Ishikawa (cell line): ENCODE measurements around the gene PTPN1.

ENCODE experiments used
- CEBPB ChIP-seq: IDR thresholded peaks from 2 replicates; pipeline ENCODE4 v1.6.1; 2012
- CREB1 ChIP-seq: IDR thresholded peaks from 2 replicates; pipeline ENCODE4 v1.6.1; 2012; ENCODE audit warnings: low read depth
- EGR1 ChIP-seq: IDR thresholded peaks from 2 replicates; pipeline ENCODE4 v1.6.1; 2012
- EP300 ChIP-seq: IDR thresholded peaks from 2 replicates; pipeline ENCODE4 v1.6.1; 2012; ENCODE audit warnings: borderline replicate concordance
- FOXM1 ChIP-seq: IDR thresholded peaks from 2 replicates; pipeline ENCODE4 v1.6.1; 2012; ENCODE audit warnings: low read depth, borderline replicate concordance
- MAX ChIP-seq: IDR thresholded peaks from 2 replicates; pipeline ENCODE4 v1.6.1; 2012
- NFIC ChIP-seq: IDR thresholded peaks from 2 replicates; pipeline ENCODE4 v1.6.1; 2012
- RAD21 ChIP-seq: IDR thresholded peaks from 2 replicates; pipeline ENCODE4 v1.6.1; 2012; ENCODE audit warnings: low read depth
- REST ChIP-seq: IDR thresholded peaks from 2 replicates; pipeline ENCODE4 v1.6.1; 2012; ENCODE audit warnings: low read depth, mild to moderate bottlenecking
- TAF1 ChIP-seq: IDR thresholded peaks from 2 replicates; pipeline ENCODE4 v1.6.1; 2012; ENCODE audit warnings: low read depth, mild to moderate bottlenecking
- TCF12 ChIP-seq: IDR thresholded peaks from 2 replicates; pipeline ENCODE4 v1.6.1; 2012; ENCODE audit warnings: low read depth
- TEAD4 ChIP-seq: IDR thresholded peaks from 2 replicates; pipeline ENCODE4 v1.6.1; 2012
- USF1 ChIP-seq: IDR thresholded peaks from 2 replicates; pipeline ENCODE4 v1.6.1; 2012
- YY1 ChIP-seq: IDR thresholded peaks from 2 replicates; pipeline ENCODE4 v1.6.1; 2012; ENCODE audit warnings: low read depth
- ZBTB7A ChIP-seq: IDR thresholded peaks from 2 replicates; pipeline ENCODE4 v1.6.1; 2012; ENCODE audit warnings: low read depth

The PTPN1 gene

GRCh38 chr20:50467718-50468356 is 42.3 kb upstream of the PTPN1 start:
- TF ChIP-seq EP300 (no peak), TCF12 (no peak), MAX (peak; percentile 56), YY1 (peak; percentile 89), USF1 (peak; percentile 98), TAF1 (no peak), CEBPB (no peak), FOXM1 (no peak), TEAD4 (no peak), RAD21 (no peak), REST (no peak), ZBTB7A (no peak), EGR1 (no peak), NFIC (no peak), CREB1 (no peak)

- TF ChIP-seq MAX (no peak), CEBPB (no peak), NFIC (no peak)
These were observed 41.8 kb upstream of the PTPN1 start for GRCh38 chr20:50468378-50468798.

- TF ChIP-seq ZBTB7A (no peak), REST (no peak), MAX (no peak), YY1 (no peak), TCF12 (no peak), EGR1 (no peak), CEBPB (no peak), TAF1 (no peak), NFIC (no peak), TEAD4 (no peak), FOXM1 (no peak), EP300 (no peak), RAD21 (no peak), CREB1 (no peak), USF1 (no peak)
These were observed 40.9 kb upstream of the PTPN1 start for GRCh38 chr20:50469176-50469723.

- TF ChIP-seq CEBPB (no peak), RAD21 (no peak), FOXM1 (no peak), EGR1 (no peak), REST (no peak), NFIC (no peak), ZBTB7A (no peak), EP300 (no peak), TCF12 (no peak), USF1 (no peak), TEAD4 (no peak), CREB1 (no peak), TAF1 (no peak), MAX (no peak), YY1 (no peak)
These were observed 40.4 kb upstream of the PTPN1 start for GRCh38 chr20:50469796-50470195.
